Measurements from ENCODE around the gene ZBTB7C.

DNA sequence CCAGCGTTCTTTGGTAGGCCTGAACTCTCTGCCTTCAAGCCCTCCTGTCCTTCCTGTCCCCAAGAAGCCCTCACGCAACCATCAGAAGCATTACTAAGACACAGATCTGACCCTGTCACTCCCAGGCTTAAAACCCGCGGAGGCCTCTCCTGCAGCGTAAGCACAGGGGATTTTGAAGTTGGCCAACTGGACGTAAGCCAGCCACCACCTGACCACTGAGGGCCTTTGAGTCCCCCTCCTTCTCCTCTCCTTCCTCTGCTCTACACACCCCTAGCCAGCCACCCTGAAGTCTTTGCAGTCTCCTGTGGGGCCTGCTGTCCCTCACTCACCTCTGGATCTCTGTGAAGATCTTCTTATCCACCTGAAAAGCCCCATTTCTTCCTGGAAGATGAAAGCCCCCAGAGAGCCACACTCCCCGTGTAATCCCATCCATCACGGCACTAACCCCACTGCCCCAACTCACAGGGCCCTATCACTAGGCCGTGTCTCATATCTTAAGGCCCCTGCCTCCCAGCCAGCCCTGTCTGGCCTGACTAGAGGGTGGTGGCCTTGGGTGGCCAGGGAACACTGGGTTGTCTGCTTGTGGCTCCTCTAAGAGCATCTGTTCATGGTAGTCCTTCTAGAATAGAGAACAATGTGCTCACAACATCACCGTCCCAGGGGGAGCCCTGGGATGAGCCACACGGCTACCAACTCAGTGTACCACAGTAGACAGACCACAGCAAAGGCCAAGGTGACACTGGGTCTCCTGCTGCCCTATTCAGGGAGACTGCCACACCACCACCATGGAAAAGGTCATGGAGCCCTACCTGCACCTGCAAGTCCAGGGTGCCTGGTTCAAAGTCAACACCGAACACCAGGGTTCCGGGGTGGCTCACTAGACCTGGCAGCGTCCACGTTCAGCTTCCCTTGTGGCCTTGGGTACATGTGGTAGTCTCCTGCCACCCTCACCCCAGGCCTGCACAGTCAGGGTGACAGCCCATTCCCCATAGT is 191.6 kb downstream of the ZBTB7C start:
- TF ChIP-seq, protein P1, sequence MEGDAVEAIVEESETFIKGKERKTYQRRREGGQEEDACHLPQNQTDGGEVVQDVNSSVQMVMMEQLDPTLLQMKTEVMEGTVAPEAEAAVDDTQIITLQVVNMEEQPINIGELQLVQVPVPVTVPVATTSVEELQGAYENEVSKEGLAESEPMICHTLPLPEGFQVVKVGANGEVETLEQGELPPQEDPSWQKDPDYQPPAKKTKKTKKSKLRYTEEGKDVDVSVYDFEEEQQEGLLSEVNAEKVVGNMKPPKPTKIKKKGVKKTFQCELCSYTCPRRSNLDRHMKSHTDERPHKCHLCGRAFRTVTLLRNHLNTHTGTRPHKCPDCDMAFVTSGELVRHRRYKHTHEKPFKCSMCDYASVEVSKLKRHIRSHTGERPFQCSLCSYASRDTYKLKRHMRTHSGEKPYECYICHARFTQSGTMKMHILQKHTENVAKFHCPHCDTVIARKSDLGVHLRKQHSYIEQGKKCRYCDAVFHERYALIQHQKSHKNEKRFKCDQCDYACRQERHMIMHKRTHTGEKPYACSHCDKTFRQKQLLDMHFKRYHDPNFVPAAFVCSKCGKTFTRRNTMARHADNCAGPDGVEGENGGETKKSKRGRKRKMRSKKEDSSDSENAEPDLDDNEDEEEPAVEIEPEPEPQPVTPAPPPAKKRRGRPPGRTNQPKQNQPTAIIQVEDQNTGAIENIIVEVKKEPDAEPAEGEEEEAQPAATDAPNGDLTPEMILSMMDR (conservative IDR thresholded peaks at IDR 0.05 in 1 of 2, IDR thresholded peaks at IDR 0.05 in 1 of 2; ENCODE audit: extremely low read depth in 1 of 2, insufficient read depth in 1 of 2, low read depth in 1 of 2, low read length in 2 of 2): no peak
- no peak for TF ChIP-seq EZH2 (IDR thresholded peaks at IDR 0.05; ENCODE audit: borderline replicate concordance, low read length)

Data from mammary epithelial cell (primary cell).